Stimulated activated CD4-positive, alpha-beta T cell treated with anti-CD3 and anti-CD28 coated beads, Interleukin-2, amount 100 ng/mL, for 4 hours (primary cell): ENCODE measurements around the gene GPALPP1.
"Not testable (repeated sequence)": the region's sequence is repeated elsewhere in the genome, so short reads cannot be mapped to it uniquely, and the experiment has no call there.

Source experiments
- DNase-seq: peaks from one replicate; pipeline ENCODE4 v3.0.0-alpha.2; 2020; ENCODE audit warnings: low read depth

The GPALPP1 gene

DNA sequence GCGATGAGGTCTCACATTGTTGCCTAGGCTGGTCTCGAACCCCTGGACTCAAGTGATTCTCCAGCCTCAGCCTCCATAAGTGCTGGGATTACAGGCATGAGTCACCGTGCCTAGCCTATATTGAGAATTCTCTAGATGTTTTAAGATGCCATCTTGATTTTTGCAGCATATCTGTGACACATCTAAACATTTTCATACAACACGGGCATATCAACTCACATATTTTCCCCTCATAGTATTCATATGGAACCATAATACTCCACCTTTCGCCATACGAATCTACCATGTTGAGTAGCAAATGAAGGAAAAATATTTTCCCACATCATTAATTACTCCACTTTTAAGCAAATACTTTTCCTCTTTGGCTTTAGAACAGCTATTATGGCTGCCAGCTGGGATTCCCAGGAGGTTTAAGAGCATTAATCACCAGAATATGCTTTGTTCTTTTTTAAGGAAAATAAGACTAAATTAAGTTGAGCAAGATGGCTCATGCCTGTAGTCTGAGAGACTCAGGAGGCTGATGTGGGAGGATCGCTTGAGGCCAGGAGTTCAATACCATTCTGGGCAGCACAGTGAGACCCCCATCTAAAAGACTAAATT is 74.0 kb downstream of the GPALPP1 start:
- no peak for DNase-seq

DNA sequence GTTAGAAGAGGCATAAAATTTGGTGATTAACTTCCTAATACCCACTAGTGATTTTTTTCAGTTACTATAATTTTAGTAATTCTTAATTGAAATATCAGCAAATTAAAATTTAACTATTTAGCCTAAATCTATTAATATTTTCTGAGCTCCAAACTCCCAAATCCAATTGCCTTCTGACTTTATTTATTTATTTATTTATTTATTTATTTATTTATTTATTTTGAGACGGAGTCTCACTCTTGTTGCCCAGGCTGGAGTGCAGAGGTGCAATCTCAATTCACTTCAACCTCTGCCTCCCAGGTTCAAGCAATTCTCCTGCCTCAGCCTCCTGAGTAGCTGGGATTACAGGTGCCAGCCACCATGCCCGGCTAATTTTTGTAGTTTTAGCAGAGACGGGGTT is 74.6 kb downstream of the GPALPP1 start:
- DNase-seq: not testable (repeated sequence)

DNA sequence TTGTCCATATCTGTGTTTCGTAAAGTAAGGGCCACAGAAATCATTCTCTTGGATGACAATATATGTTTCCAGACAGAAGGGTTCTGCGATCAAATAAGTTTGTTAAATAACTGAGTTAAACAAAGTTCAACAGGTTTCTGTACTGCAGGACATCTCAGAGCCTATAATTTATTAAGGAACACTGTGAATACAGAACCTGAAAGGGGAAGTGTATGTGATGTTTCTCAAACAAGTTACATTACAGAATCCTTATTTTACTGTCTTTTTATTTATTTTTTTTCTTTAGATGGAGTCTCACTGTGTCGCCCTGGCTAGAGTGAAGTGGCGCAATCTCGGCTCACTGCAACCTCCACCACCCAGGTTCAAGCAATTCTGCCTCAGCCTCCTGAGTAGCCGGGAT is 75.6 kb downstream of the GPALPP1 start:
- DNase-seq: no peak

DNA sequence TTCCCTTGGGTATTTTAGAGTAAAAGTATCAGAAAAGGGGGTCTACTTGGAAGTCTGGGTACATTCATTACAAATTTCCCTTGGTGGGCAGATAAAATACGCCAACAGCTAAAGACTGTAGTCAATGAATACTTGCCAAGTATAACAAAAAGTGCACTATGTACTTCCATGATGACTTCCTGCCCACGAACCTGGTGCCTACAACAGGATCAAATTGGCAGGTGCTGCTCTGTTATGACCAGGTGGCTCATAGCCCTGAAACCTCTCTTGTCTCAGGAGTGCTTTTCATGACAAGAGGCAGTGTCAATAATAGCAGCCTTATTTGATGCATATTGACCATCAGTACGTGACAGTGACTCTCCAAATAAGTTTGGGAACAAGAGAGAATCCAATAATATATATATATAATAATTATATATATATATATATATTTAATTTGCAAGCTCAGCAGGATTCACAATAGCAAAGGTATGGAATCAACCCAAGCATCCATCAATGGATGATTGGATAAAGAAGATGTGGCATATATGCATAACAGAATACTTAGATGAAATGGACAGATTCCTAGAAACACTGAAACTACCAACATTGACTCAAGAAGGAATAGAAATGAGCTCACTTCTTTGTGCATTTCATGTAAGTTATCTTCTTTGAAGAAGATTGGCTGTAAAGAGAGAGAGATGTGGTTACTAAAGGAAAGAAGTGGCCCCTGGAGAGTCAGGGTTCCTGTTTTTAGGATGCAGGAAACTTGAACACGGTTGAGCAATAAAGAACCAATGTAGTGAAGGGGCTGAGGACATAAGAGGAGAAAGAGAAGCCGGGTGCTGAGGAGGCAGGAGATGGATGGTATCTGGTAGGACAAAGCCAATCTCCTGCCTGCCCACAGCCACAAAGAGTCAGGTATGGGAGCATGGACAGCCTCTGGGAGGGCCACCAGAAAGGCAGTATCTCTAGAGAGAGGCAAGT is 79.0 kb downstream of the GPALPP1 start:
- DNase-seq: no peak

DNA sequence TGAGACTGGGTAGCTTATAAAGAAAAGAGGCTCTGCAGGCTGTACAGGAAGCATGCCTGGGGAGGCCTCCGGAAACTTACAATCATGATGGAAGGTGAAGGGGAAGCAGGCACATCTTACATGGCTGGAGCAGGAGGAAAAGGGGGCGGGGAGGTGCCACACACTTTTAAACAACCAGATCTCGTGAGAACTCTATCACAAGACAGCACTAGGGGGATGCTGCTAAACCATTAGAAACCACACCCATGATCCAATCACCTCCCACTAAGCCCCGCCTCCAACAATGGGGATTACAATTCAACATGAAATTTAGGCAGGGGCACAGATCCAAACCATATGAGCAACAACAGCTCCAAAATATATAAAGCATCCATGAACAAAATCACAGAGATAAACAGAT is 84.5 kb downstream of the GPALPP1 start:
- DNase-seq: no peak

DNA sequence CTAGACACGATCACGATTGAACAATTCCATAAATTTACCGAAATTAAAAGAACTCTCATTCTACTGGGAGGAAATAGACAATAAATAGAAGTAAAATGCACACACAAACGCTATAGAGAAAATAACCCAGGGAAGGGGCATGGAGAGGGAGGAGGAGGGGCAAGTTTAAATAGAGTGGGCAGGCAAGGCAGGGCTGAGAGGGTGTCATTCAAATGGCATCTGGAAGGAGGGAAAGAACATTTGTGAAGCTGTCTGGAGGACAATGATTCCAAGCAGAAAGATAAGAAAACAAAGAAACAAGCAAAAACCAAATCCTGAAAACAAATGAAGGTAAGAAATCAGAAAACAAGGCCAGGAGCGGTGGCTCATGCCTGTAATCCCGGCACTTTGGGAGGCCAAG is 85.4 kb downstream of the GPALPP1 start:
- DNase-seq: no peak

GRCh38 chr13:45078003-45078402 is 88.7 kb downstream of the GPALPP1 start:
- no peak for DNase-seq
